GM18507 (cell line): Measurements from ENCODE around the gene CROCC2.
A peak's percentile ranks its signal among the peaks of the same experiment; 100 is the strongest.

Experiments
- DNase-seq: peaks from one replicate; pipeline ENCODE4 v3.0.0; 2011; ENCODE audit warnings: low read depth; ENCODE audit not compliant: insufficient read length; ENCODE audit errors: extremely low spot score
- FAIRE-seq: peaks from 2 replicates; lab custom pipeline; 2011; peaks lifted over from hg19 to GRCh38; lab: Jason Lieb, UNC

Gene CROCC2

GRCh38 chr2:240902615-240903041 is 3.5 kb upstream of the CROCC2 start:
- FAIRE-seq (no peak), DNase-seq (no peak)

GRCh38 chr2:240903191-240904060 is 2.7 kb upstream of the CROCC2 start:
- DNase-seq (no peak), FAIRE-seq (no peak)

DNA sequence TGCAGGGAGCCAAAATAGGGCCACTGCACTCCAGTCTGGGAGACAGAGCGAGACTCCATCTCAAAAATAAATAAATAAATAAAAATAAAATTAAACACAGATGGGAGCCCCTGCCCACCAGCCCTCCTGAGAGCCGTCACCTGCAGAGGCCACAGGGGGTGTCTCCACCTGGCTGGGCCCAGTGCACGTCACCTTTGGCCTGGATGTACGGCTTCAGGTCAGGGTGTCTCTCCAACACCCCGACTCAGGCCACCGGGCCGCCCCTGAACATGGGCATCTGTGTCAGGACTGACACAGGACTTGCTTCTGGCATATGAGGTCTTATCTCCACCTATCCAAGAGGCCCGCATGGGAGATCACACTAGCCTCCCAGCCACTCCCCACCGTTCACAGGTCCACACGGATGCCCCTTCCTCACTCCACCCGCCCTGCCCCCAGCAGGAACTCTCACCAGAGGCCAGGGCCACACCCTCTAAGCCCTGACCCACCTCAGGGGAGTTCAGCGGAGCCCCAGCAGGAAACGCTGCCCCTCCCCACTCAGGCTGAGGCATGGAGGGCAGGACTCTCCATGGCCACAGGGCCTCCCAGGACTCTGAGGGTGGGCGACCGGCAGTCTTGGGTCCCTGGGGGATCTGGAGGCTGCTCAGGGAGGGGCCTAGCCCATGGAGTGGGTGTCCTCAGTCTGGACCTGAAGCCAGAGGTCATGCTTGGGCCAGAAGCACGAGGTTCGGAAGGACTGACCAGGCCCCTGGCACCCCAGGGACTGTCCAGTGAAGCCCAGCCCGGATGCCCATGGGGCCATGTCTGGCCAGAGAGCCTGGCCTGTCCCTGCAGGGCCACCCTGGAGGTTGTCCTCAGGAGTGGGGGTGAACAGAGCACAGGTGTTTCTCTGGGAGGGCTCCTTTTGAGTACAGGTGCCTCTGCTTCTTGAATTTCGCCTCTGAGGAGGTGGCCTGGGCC is 1.6 kb upstream of the CROCC2 start:
- no peak for DNase-seq
- FAIRE-seq: no peak

DNA sequence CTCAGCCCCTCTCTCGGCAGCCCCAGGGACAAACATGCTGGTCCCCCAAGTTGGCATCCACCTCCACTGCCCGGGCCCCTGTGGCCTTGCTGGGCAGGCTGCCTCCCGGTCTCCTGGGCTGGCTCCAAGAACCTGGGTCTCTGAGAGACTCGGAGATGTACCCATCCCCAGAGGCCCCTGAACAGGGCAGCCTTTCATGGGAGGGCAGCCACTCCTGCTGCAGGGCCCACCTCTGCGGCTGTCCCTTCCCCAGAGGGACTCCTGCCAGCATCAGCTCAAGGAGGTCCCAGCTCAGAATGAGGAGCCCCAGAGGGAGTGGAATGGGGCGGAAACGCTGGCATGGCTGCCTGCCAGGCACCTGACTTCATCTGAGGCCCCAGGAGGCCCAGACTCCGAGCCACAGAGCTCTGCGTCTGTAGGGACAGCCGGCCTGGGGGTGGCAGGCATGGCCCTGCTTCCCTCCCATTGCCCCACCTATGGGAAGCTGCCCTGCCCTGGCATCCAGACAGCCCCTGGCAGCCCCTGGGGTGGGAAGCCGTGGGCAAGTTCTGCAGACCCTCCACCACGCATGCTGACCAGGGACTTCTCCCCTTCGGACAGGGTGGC is 857 bp upstream of the CROCC2 start:
- DNase-seq: no peak

DNA sequence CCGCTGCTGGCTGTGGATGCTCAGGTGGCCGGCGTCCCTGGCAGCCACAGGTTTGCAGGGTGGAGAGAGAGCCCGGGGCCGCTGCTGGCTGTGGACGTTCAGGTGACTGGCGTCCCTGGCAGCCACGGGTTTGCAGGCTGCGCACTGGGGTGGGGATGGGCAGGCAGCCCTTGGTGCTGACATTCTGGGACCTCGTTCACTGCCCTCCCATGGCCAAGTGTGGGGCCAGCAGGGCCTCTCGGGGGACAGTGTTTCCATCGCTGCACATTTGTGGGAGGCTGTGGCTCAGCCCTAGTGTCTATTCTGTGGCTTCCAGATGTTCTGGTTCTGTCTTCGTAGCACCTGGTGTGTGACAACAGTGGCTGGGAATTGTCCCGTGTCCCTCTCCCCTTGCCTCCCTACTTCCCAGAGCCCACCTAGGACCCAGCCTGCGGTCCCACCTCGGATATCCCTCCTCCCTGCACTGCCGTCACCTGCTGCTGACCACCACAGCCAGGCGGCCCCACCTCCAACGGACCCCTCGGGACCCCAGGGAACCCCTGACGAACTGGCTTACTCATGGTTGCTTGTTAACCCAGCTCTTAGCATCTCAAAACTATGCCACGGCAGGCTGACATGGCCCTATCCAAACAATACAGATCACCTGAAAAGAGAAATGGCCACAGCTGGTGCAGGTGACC is 915 bp downstream of the CROCC2 start:
- DNase-seq (no peak), FAIRE-seq (no peak)

More for the DNA sequence above, 857 bp upstream of the CROCC2 start:
- no peak for FAIRE-seq

- FAIRE-seq: no peak
- DNase-seq: no peak
Observed at GRCh38 chr2:240909216-240909974, 3.3 kb downstream of the CROCC2 start.

- FAIRE-seq (no peak), DNase-seq (no peak)
Observed at GRCh38 chr2:240911641-240912265, 5.6 kb downstream of the CROCC2 start.

GRCh38 chr2:240912878-240913809 is 7.0 kb downstream of the CROCC2 start:
- DNase-seq: no peak
- no peak for FAIRE-seq

GRCh38 chr2:240913810-240914644 is 7.9 kb downstream of the CROCC2 start:
- FAIRE-seq (peak; percentile 36), DNase-seq (peak; percentile 45)

DNA sequence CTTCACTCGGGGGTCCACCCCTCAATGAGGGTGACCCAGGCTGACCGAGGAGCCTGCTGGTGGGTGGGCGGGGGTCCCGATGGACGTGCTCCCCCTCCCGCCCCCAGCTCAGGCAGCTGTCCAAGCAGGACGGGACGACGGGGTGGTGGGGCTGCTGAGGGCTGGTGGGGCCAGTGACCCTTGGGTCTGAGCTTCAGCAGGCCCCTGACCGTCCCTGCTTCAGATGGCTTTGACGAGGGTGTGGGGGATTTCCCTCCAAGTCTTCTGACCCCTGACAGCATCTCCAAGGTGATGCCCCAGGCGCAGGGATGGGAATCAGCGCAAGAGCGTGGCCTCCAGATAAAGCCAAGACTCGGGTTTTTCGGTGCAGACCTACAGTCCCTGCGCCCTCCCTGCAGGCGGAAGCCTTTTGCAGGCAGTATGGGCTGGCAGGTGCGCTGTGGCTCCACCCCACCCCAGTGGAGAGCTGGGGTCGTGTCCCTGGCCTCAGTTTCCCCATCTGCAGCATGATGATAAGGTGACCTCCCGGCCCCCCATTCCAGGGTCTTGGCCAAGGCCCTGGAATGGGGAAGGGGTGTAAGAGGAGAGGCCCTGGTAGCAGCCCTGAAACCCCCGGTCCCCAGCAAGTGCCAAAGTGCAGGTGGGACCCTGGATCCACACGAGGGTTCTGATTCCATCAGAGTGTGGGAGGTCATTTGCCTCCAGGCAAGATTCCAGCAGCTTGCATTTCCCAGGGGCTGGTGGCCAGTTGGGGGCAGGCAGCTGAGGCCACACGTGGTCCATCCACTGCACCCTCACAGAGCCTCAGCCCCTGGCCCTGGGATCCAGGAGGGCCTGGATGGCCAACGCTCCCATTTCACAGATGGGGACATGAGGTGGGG is 8.7 kb downstream of the CROCC2 start:
- DNase-seq (no peak), FAIRE-seq (no peak)

- FAIRE-seq (no peak), DNase-seq (no peak)
Observed at GRCh38 chr2:240915526-240916341, 9.6 kb downstream of the CROCC2 start.

DNA sequence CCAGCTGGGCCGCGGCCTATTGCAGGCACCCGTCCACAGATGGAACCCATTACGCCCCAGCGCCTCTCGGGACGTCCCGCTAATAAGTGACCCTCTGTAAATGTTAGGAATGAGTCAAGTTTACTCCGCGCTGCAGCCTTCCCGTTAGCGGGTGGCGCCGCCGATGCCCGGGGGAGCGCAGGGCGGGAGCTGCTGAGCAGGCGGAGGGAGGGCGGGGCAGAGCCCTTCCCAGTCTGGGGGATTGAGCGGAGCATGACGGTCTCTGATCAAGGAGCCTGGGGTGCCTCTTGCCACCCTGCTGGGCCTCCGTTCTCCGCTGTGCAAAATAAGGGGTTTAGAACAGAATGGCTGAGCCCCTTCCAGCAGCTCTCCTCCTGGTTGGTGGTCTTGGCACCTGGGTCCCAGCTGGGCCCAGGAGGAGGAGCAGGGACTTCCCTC is 10.5 kb downstream of the CROCC2 start:
- FAIRE-seq: no peak
- no peak for DNase-seq

DNA sequence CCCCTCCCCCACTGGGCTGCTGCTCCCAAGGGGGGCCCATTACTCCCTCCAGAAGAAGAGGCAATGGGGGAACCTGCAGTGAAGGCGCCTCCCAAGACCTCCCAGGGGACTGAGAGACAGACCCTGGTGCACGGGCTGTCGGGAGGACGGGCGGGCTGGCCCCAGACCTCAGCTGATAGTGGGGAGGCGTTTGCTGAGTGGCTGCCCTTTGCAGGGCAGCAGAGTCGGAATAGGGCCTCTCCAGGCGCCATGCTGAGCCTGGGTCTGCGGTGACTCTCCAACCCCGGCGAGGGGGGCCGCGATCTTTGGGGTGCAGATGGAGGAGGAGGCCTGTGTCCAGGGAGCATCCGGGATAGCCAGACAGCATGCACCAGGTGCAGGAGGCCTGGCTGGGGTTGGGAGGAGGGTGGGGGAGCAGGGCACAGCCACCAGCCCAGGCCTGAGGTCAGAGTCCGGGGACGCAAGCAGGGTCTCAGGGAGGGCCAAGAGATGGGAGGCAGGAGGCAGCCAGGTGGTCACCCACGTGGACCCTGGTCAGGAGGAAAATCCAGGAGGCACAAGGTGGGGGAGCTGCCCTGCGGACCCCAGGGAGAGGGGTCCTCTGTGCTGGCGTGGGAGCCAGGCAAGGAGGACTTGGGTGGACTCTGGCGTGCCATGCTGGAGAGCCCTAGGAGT is 11.0 kb downstream of the CROCC2 start:
- FAIRE-seq (no peak), DNase-seq (no peak)

GRCh38 chr2:240917684-240918257 is 11.6 kb downstream of the CROCC2 start:
- FAIRE-seq (no peak), DNase-seq (no peak)
